PC-9 (cell line): ENCODE measurements around the gene MACROD2. TPM values are rescaled to one million over a fixed set of nuclear protein-coding genes. Genes with fewer than 3 reads are reported as not detected.
A peak's percentile ranks its signal among the peaks of the same experiment; 100 is the strongest.

Experiments
- BruUV-seq: library from RNA; stranded (reverse); fragments of 400-500 nt; replicated peaks from 2 replicates; lab custom pipeline; 2021; lab: Mats Ljungman, UMichigan
- CTCF ChIA-PET: fragments of 300-600 bp; sonication (Branson Sonifier 250); formaldehyde crosslinking; loops from one replicate; lab custom pipeline; 2022; ENCODE audit warnings: antibody characterized with exemption; lab: Charles Lee
- POLR2A ChIA-PET: fragments of 300-600 bp; sonication (Branson Sonifier 250); formaldehyde crosslinking; loops from one replicate; lab custom pipeline; 2022; ENCODE audit warnings: antibody characterized with exemption; ENCODE audit not compliant: unreplicated experiment; lab: Charles Lee
- DNase-seq, 2 experiments: peaks; one replicate each; pipeline versions ENCODE4 v3.0.0 to v3.0.0-alpha.2; 2015 to 2022; ENCODE audit warnings: mixed read lengths in 1 of 2
- H2AFZ ChIP-seq: fragments of 200-600 bp; sonication (generic); 2 replicates; pipeline ENCODE4 v1.8.1; 2017; ENCODE audit warnings: antibody characterized with exemption
- H3F3A ChIP-seq: fragments of 200-600 bp; sonication (generic); 2 replicates; pipeline ENCODE4 v1.8.1; 2017; ENCODE audit warnings: antibody characterized with exemption, mild to moderate bottlenecking, low read depth; ENCODE audit not compliant: insufficient read depth
- H3K27ac ChIP-seq: fragments of 200-600 bp; sonication (generic); 2 replicates; pipeline ENCODE4 v1.6.1; 2016; ENCODE audit warnings: mixed run types
- H3K27me3 ChIP-seq: fragments of 200-600 bp; sonication (generic); 2 replicates; pipeline ENCODE4 v1.6.1; 2016; ENCODE audit warnings: low read depth, mixed run types; ENCODE audit not compliant: insufficient read depth
- H3K36me3 ChIP-seq: fragments of 200-600 bp; sonication (generic); 2 replicates; pipeline ENCODE4 v1.6.1; 2016; ENCODE audit warnings: low read depth, mixed run types
- H3K4me1 ChIP-seq: fragments of 200-600 bp; sonication (generic); replicated peaks from 2 replicates; pipeline ENCODE4 v1.6.1; 2016; ENCODE audit warnings: mixed run types; ENCODE audit not compliant: insufficient read depth
- H3K4me2 ChIP-seq: fragments of 200-600 bp; sonication (generic); 2 replicates; pipeline ENCODE4 v1.6.1; 2017; ENCODE audit warnings: mixed run types
- H3K4me3 ChIP-seq: fragments of 200-600 bp; sonication (generic); 2 replicates; pipeline ENCODE4 v1.6.1; 2016; ENCODE audit warnings: mixed run types
- H3K79me2 ChIP-seq: fragments of 200-600 bp; sonication (generic); 2 replicates; pipeline ENCODE4 v1.6.1; 2017; ENCODE audit warnings: low read depth, mixed run types
- H3K9me2 ChIP-seq: fragments of 200-600 bp; sonication (generic); 2 replicates; pipeline ENCODE4 v1.8.1; 2017; ENCODE audit warnings: mild to moderate bottlenecking; ENCODE audit not compliant: insufficient read depth
- H3K9me3 ChIP-seq: fragments of 200-600 bp; sonication (generic); 2 replicates; pipeline ENCODE4 v1.8.1; 2016; ENCODE audit warnings: low read depth; ENCODE audit not compliant: insufficient read depth
- H4K20me1 ChIP-seq: fragments of 200-600 bp; sonication (generic); 2 replicates; pipeline ENCODE4 v1.8.1; 2017; ENCODE audit not compliant: insufficient read depth
- CTCF ChIP-seq: fragments of 200-600 bp; sonication (generic); conservative IDR thresholded peaks from 2 replicates; pipeline ENCODE4 v1.6.1; 2017; ENCODE audit warnings: mixed run types, antibody characterized with exemption, mild to moderate bottlenecking, moderate library complexity
- EZH2 ChIP-seq: fragments of 200-600 bp; sonication (generic); IDR thresholded peaks from 2 replicates; pipeline ENCODE4 v1.8.0; 2017; ENCODE audit warnings: antibody characterized with exemption, low read depth
- intact Hi-C: fragments of 100-400 bp; cut with micrococcal nuclease; formaldehyde crosslinking; loops from one replicate; pipeline ENCODE4 v1.10.0; 2022; ENCODE audit not compliant: unreplicated experiment
- total RNA-seq: library from RNA; stranded (reverse); gene quantifications from 2 replicates; pipeline ENCODE4 v1.2.3, GENCODE V29; 2021

The MACROD2 gene
- total RNA-seq, 1 experiment from 2014 or later, result 11.4 TPM

- H3K36me3 ChIP-seq, result no peaks in the 10 kb centered on the region
- no peak overlapping the region for H3K27ac ChIP-seq
- H3K27me3 ChIP-seq, result no peaks in the 10 kb centered on the region
- H3K4me2 ChIP-seq, result no peak overlapping the region
- H3F3A ChIP-seq, result no peaks in the 10 kb centered on the region
- DNase-seq, result no peak
- POLR2A ChIA-PET, result interaction anchor here (0.6 kb wide), 1 partner anchor 30 kb away, joined by 5 read pairs; no protein-coding TSS in a partner anchor
- no peaks in the 10 kb centered on the region for H4K20me1 ChIP-seq
- TF ChIP-seq EZH2 (no peak), CTCF (no peak)
- no peaks in the 10 kb centered on the region for H3K79me2 ChIP-seq
- no TSS peak for BruUV-seq
- H3K4me3 ChIP-seq, result no peak overlapping the region
- intact Hi-C loops, result loop anchor here (10.0 kb wide), 1 partner anchor 251 kb away; no protein-coding TSS in a partner anchor
- CTCF ChIA-PET, result interaction anchor here (0.6 kb wide), 1 partner anchor 159 kb away, joined by 3 read pairs; no protein-coding TSS in a partner anchor
- H3K9me3 ChIP-seq, result no peaks in the 10 kb centered on the region
- peaks cover 8% of the 10 kb centered on the region; the same call in 1 of the 2 replicates for H3K4me1 ChIP-seq
- H2AFZ ChIP-seq, result no peak overlapping the region
- H3K9me2 ChIP-seq, result no peaks in the 10 kb centered on the region
Observed at GRCh38 chr20:14333721-14334120, 338.4 kb downstream of the MACROD2 start.

GRCh38 chr20:14334306-14334930 lies 339.1 kb downstream of the MACROD2 start:
- Histone ChIP-seq H3K4me1 (0 out of 2 replicates have a peak, but pooled peaks cover 4% of the 10 kb centered on the region), H3K4me2 (peak overlapping the region; percentile 42; the same call in 1 of the 2 replicates), H3K79me2 (no peaks in the 10 kb centered on the region), H4K20me1 (no peaks in the 10 kb centered on the region), H3K27me3 (no peaks in the 10 kb centered on the region), H3K36me3 (no peaks in the 10 kb centered on the region), H3K27ac (no peak overlapping the region), H3K9me3 (no peaks in the 10 kb centered on the region), H3K9me2 (no peaks in the 10 kb centered on the region), H2AFZ (no peak overlapping the region), H3F3A (no peaks in the 10 kb centered on the region), H3K4me3 (no peak overlapping the region)
- intact Hi-C loops, result loop anchor here (10.0 kb wide), 1 partner anchor 250 kb away; no protein-coding TSS in a partner anchor
- TF ChIP-seq EZH2 (no peak), CTCF (peak; percentile 34)
- ChIA-PET CTCF (interaction anchor here (0.6 kb wide), 1 partner anchor 160 kb away, joined by 3 read pairs; no protein-coding TSS in a partner anchor), POLR2A (interaction anchor here (0.6 kb wide), 1 partner anchor 29 kb away, joined by 5 read pairs; no protein-coding TSS in a partner anchor)
- no TSS peak for BruUV-seq
- no peak for DNase-seq

GRCh38 chr20:14335052-14335451 lies 339.7 kb downstream of the MACROD2 start:
- TF ChIP-seq EZH2 (no peak), CTCF (no peak)
- BruUV-seq, result no TSS peak
- Histone ChIP-seq H3K36me3 (no peaks in the 10 kb centered on the region), H4K20me1 (no peaks in the 10 kb centered on the region), H3K27ac (no peak overlapping the region), H3K4me3 (no peak overlapping the region; the same call in 1 of the 2 replicates), H3K79me2 (no peaks in the 10 kb centered on the region), H3K4me2 (peak overlapping the region; percentile 42), H3K9me2 (no peaks in the 10 kb centered on the region), H3K4me1 (no peaks in the 10 kb centered on the region), H2AFZ (no peak overlapping the region), H3K9me3 (no peaks in the 10 kb centered on the region), H3K27me3 (no peaks in the 10 kb centered on the region), H3F3A (no peaks in the 10 kb centered on the region)
- POLR2A ChIA-PET, result no interaction called here
- no peak for DNase-seq
- CTCF ChIA-PET, result no interaction called here
- intact Hi-C loops, result loop anchor here (5.0 to 10.0 kb wide), 2 partner anchors 250 to 542 kb away; no protein-coding TSS in a partner anchor
